GM18907 (cell line): ENCODE measurements around the gene DOCK3.
"Not testable (repeated sequence)": the region's sequence is repeated elsewhere in the genome, so short reads cannot be mapped to it uniquely, and the experiment has no call there.

ENCODE experiments used
- ATAC-seq: cut with Tn5 transposase; IDR thresholded peaks from one replicate; pipeline ENCODE4 v1.9.1; 2021; ENCODE audit warnings: mild to moderate bottlenecking, moderate library complexity; ENCODE audit not compliant: unreplicated experiment

Gene DOCK3

DNA sequence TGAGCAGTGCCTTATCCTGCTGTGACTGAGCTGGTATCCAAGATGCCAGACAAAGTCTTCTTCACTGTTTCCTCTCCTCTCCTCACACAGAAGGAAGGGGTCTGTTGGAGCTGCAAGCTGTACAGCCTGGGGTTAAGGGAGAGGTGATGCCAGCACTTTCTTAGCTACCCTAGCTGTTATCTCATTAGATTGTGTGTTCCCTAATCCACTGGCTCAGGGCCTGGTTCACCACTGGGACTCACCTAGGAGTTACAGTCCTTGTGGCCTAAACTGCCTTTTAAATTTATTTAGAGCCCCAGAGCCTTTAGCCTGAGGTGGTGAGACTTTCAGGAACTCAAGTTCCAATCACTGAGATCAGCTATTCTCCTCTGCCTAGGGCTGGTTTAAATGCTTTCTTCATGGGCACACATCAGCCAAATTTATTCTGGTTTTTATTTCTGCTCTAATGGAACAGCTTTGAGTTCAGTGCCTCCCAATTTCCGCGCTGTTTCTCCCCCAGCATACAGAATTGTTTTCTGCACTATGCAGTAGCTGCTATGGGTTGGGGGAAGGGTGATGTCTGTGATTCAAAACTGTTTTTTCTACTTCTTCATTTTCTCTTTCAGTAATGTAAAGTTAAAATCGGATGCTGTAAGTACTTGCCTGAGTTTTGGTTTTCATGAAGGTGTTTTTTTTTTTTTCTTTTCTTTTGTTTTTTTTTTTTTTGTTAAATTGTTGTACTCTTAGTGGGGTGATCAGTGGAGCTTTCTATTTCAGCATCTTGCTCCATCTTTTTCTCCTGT lies 198.8 kb downstream of the DOCK3 start:
- peak; percentile 66 for ATAC-seq

- not testable (repeated sequence) for ATAC-seq
Observed at GRCh38 chr3:50874876-50875275, 200.1 kb downstream of the DOCK3 start.

DNA sequence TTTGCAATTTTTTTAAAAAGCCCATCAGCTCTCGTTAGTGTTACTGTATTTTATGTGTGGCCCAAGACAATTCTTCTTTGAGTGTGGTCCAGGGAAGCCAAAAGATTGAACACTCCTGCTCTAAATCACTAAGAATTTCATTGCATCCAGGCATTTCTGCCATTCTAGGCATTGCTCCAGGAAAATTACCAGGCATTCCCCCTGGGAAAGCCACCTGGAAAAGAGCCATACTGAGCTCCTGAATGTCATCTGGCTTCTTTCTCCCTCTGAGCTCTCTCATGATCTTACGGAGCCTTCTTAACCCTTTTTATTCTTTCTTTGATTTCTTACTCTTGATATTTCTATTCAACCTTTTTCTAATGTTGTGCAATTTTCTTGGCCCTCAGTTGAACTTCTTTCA lies 202.2 kb downstream of the DOCK3 start:
- ATAC-seq = no peak

DNA sequence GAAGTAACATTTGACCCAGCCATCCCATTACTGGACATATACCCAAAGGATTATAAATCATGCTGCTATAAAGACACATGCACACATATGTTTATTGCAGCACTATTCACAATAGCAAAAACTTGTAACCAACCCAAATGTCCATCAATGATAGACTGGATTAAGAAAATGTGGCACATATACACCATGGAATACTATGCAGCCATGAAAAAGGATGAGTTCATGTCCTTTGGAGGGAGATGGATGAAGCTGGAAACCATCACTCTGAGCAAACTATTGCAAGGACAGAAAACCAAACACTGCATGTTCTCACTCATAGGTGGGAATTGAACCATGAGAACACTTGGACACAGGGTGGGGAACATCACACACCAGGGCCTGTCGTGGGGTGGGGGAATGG lies 208.0 kb downstream of the DOCK3 start:
- ATAC-seq = not testable (repeated sequence)

DNA sequence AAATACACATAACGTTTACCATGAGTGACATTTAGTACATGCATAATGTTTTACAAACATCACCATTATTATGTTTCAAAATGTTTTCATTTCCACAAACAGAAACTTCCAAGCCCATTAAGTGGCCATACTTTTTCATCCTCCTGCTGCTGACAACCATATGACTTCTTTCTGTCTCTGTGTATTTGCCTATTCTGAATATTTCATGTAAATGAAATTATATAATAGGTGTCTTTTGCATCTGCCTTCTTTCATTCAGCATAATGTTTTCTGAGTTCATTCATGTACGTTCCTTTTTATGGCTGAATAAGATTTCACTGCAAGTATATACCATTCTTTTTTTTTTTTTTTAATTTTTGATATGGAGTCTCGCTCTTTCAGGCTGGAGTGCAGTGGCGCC lies 209.0 kb downstream of the DOCK3 start:
- ATAC-seq = no peak

DNA sequence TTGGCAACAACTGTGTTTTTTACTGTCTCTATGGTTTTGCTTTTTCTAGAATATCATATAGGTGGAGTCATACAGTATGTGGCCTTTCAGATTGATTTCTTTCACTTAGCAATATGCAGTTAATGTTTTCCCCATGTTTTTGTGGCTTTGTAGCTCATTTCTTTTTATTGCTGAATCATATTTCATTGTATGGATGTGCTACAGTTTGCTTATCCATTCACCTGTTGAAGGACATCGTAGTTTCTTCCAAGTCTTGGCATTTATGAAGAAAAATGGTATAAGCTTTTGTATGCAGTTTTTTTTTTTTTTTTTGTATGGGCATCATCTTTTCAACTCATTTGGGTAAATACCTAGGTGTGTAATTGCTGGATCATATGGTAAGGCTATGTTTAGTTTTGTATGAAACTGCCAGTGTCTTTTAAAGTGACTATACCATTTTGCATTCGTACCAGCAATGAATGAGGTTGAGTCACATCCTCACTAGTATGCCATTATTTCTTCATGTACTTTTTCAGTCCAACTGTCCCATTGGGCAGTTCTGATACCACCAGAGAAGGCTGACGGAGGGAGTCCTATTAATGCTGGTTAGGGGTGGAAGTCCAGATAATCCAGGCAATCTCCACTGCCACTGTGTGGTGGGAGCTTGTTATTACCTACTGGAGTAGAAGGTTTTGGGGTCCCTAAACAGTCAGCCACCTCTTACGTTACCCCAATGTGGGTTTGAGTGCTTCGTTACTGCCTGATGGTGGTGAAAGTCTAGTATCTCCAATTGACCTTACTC lies 210.5 kb downstream of the DOCK3 start:
- no peak for ATAC-seq

DNA sequence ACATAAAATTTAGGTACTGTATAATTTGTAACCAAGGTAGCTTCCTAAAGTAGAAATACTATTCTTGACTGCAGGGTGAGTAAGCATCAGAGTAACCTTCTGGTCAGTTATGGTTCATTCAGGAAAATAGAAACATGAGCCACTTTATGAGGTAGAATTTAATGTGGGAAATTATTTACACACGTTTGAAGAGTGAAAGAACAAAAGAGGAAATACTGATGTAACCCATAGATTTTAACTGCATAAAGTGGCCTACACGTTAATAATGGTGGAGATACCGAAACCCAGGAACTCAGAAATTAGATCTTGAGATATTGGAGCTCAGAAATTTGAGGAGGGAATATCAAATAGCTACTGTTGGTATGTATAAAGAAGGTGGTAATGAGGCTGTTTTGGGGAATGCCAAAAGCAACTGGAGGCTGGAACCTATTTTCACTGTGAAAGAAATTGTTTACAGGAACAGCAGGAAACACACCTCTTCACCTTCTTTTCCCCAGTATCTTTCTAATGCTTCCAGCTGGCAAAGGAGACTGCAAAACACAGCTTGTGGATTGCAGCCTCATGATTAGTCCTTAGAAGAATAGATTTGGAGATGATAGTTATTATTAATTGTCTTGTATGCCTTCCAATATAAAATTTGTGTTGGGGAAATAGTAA lies 216.1 kb downstream of the DOCK3 start:
- ATAC-seq = no peak

- not testable (repeated sequence) for ATAC-seq
Observed at GRCh38 chr3:50901097-50901496, 226.4 kb downstream of the DOCK3 start.

GRCh38 chr3:50912746-50913145 lies 238.0 kb downstream of the DOCK3 start:
- no peak for ATAC-seq

DNA sequence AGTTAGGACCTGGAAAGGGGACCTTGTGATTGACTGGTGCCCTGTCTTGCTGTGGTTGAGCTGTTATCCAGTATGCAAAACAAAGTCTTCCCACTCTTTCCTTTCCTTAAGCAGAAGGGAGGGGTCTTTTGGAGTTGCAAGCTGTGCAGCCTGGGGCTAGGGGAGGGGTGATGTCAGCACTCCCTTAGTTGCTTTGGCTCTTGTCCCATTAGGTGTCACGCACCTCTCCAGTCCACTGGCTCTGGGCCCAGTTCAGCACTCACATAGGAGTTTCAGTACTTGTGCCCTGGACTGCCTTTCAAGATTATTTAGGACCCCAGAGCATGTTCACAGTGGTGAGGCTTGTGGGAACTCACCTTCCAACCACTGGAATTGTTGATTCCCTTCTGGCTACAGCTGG lies 238.5 kb downstream of the DOCK3 start:
- ATAC-seq = no peak

- not testable (repeated sequence) for ATAC-seq
Observed at GRCh38 chr3:50922071-50922470, 247.3 kb downstream of the DOCK3 start.

DNA sequence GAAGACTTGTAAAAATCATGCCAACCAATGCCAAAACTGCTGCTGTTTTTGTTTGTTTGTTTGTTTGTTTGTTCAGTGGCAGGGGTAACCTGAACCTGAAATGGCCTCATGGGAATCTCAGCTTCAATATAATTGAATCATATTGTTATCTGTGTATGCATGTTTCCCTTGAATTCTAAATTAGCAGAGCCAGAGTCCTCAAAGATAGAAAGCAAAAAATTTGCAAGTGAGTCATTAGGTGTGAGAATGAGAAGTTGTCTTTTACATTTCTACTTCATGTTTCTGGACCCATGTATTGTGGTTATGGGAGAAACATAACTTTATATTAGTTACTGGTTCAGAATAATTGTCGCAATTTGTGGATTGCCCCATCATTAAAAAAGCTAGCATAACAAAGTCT lies 249.2 kb downstream of the DOCK3 start:
- no peak for ATAC-seq

GRCh38 chr3:50924638-50925037 lies 249.9 kb downstream of the DOCK3 start:
- ATAC-seq = no peak

DNA sequence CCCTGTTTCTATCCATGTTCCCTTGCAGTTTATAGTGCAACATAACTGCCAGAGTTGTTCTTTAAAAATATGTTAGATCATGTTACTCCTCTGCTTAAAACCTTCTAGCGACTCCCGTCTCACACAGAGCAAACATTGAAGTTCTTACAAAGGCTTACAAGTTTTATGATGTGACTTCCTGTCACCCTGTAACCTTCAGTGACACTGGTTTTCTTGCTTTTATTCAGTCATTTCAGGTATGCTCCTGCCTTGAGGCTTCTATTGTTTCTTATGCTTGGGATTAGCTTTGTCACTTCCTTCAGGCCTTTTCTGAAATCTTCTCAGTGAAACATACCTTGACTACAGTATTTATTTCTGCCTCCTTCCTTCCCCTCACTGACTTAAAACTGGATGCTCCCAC lies 252.1 kb downstream of the DOCK3 start:
- no peak for ATAC-seq

- no peak for ATAC-seq
Observed at GRCh38 chr3:50930371-50931208, 255.9 kb downstream of the DOCK3 start.

DNA sequence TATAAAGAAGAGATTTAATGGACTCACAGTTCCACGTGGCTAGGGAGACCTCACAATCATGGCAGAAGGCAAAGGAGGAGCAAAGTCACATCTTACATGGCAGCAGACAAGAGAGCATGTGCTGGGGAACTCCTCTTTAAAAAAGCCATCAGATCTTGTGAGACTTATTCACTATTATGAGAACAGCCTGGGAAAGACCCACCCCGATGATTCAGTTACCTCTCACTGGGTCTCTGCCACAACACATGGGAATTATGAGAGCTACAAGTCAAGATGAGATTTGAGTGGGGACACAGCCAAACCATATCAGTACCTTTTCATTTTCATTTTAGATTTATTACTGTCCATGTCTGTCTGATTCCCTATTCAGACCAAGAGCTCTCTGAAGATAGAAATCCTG lies 258.2 kb downstream of the DOCK3 start:
- ATAC-seq = not testable (repeated sequence)

DNA sequence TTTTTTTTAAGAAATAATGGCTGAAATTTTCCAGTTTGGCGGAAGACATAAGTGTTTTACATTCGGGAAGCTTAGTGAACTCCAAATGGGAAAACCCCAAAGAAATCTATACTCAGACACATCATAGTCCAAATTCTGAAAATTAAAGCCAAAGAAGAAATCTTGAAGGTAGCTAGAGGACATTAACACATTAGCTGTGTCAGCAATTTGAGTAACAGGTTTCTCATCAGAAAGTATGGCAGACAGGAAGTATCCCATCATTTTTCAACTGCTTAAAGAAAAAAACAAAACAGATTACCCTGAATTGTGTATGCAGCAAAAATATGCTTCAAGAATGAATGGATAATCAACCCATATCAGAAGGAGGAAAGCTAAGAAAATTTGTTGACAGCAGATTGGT lies 261.7 kb downstream of the DOCK3 start:
- ATAC-seq = no peak

GRCh38 chr3:50947419-50947818 lies 272.7 kb downstream of the DOCK3 start:
- ATAC-seq = no peak

DNA sequence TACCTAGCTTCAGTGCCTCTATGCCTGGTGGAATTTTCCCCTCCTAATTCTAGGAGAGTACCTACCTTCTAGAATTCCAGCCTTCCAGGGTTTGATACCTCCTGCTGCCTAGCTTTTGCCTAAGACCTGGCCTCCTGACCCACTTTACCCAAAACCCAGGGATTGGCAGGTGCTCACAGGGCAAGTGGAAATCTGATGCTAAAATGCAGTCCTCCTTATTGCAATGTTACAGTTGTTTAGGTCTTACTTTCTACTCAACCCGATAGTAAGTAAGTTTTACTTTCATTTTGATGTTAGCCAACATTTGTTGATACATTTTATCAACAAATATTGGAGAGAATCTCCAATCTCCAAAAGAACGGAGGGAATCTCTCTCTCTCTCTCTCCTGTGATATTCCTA lies 275.9 kb downstream of the DOCK3 start:
- no peak for ATAC-seq

GRCh38 chr3:50953825-50954414 lies 279.2 kb downstream of the DOCK3 start:
- ATAC-seq = no peak
